T-helper 17 cell (primary cell): ENCODE results near the gene PDCD11. TPM values are rescaled to one million over a fixed set of nuclear protein-coding genes. Genes with fewer than 3 reads are reported as not detected.
A peak's percentile ranks its signal among the peaks of the same experiment; 100 is the strongest.

Experiments used
- ATAC-seq: fragments of 150-1000 bp; cut with Tn5 transposase; 2 replicates; pipeline ENCODE4 v1.10.0; 2021; ENCODE audit warnings: mild to moderate bottlenecking, moderate library complexity
- DNase-seq, 3 donors: peaks; one replicate each; pipeline versions ENCODE4 v3.0.0 to v3.0.0-alpha.2; 2020 to 2021
- H3K9me3 ChIP-seq: one replicate; pipeline ENCODE4 v1.7.0; 2013; ENCODE audit warnings: low read length, mild to moderate bottlenecking; ENCODE audit not compliant: control insufficient read depth, poor library complexity, severe bottlenecking
- H3K27ac Mint-ChIP-seq: one replicate; pipeline ENCODE4 v1.8.0; 2022; ENCODE audit warnings: mild to moderate bottlenecking, moderate library complexity, mixed read lengths
- H3K27me3 Mint-ChIP-seq: one replicate; pipeline ENCODE4 v1.8.0; 2022; ENCODE audit warnings: mixed read lengths
- H3K36me3 Mint-ChIP-seq: one replicate; pipeline ENCODE4 v1.8.0; 2022; ENCODE audit warnings: low read depth, mixed read lengths
- H3K4me1 Mint-ChIP-seq: one replicate; pipeline ENCODE4 v1.8.0; 2022; ENCODE audit warnings: mild to moderate bottlenecking, mixed read lengths
- H3K4me3 Mint-ChIP-seq: one replicate; pipeline ENCODE4 v1.8.0; 2022; ENCODE audit warnings: mild to moderate bottlenecking, moderate library complexity, mixed read lengths
- total RNA-seq, 4 donors: library from RNA in 2 of 4; stranded (reverse) in 2 of 4; gene quantifications; one replicate each; pipeline ENCODE4 v1.2.3 and lab custom pipeline; 2022 to 2026

PDCD11 gene
- total RNA-seq, 2 donors from 2014 or later: 18.7 to 29.7 TPM

DNA sequence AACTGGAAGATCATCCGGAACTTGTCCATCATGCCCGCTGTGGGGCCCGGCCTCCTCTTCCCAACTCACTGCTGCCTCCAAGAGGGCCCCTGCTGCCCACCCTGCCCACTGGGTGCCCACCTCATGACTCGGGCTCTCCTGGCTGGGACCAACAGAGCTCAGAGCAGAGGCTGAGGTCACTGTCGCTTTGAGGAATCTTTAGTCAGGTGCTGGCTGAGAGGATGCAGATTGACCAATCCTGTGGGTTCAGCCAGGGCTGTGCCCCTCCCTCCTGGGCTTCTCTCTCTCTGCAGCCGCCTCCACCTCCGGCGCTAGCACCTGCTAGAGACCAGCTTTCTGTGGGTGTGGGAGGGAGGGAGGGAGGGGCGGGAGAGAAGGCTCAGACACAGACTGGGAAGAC is 62.3 kb downstream of the PDCD11 start, which contains the start of gene CALHM1:
CALHM1 (minus strand) TSS at position 181 of the 400 bp plus-strand sequence; CDS start at position 32, 149 bp downstream.
- ATAC-seq: no peak

DNA sequence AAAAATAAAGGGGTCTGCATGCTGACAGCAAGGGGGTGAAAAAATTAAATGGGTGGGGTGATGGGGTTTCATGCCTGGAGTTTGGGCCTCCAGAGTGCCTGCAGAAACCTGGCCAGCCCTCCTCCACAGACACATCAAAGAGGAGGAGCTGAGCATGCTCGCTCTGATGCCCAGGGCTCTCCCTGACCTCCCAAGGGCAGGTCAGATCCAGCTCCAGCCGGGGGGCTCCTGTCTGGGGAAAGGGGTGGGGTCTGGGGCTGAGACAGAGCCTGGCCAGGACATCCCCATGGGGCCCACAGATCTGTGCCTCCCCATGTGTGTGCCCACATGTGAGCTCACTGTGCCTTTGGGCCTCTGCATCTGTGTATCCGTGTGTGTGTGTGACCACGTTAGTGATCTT is 63.2 kb downstream of the PDCD11 start:
- no peak for ATAC-seq
- no peak overlapping the region for H3K27ac Mint-ChIP-seq
- H3K4me3 Mint-ChIP-seq: peak overlapping the region; percentile 31
- H3K27me3 Mint-ChIP-seq: no peaks in the 10 kb centered on the region
- DNase-seq: no peak
- no peaks in the 10 kb centered on the region for H3K9me3 ChIP-seq
- peaks cover 11% of the 10 kb centered on the region for H3K4me1 Mint-ChIP-seq
- no peaks in the 10 kb centered on the region for H3K36me3 Mint-ChIP-seq

More for the DNA sequence above, 62.3 kb downstream of the PDCD11 start, which contains the start of gene CALHM1:
- Mint-ChIP-seq H3K4me3 (peak within 1 kb of the TSS; percentile 31), H3K27ac (no peak within 1 kb of the TSS), H3K27me3 (no peaks in the 10 kb centered on the region), H3K36me3 (no peaks in the 10 kb centered on the region), H3K4me1 (peaks cover 13% of the 10 kb centered on the region)
- no peak for DNase-seq
- no peaks in the 10 kb centered on the region for H3K9me3 ChIP-seq

DNA sequence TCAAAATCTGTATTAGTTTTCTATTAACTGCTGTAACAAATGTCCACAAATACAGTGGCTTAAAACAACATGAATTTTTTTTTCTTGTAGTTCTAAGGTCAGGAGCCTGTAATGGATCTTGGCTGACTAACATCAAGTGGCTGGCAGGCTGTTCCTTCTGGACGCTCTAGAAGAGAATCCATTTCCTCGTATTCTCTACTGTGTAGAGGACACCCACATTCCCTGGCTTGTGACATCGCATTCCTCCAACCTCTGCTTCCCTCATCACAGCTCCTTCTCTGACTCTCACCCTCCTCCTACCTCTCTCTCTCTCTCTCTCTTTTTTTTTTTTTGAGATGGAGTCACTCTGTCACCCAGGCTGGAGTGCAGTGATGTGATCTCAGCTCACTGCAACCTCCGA is 67.1 kb downstream of the PDCD11 start:
- Mint-ChIP-seq H3K4me1 (peaks cover 25% of the 10 kb centered on the region), H3K4me3 (no peak overlapping the region), H3K36me3 (no peaks in the 10 kb centered on the region), H3K27me3 (no peaks in the 10 kb centered on the region), H3K27ac (no peak overlapping the region)
- no peaks in the 10 kb centered on the region for H3K9me3 ChIP-seq
- DNase-seq (no peak), ATAC-seq (no peak)

DNA sequence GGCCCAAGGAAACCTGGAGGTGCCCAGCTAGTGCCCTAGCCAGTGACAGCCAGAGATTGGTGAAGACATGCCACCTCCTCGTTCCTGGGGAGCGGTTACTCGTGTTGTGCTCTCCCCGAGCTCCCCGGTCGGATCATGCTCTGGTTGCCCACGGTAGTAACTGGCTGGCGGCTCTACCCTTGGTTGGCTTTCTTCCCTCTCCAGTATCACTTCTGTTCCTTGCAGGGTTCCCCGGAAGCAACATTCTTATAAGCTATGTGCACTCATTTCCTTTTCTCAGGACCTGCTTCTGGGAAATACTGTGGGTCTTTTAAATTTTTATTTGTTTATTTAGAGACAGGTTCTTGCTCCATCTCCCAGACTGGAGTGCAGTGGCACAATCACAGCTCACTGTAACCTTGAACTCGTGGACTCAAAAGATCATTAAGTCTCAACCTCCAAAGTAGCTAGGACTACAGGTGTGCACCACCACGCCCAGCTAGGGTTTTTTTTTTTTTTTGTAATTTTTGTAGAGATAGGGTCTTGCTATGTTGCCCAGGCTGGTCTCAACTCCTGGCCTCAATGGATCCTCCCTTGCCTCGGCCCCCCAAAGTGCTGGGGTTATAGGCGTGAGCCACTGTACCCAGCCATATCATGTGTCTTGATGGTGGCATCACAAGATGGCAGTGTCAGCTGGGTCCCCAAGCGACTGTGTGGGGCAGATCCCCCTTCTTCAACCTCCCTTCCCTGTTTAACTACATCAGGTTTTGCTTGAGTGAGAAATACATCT is 69.2 kb downstream of the PDCD11 start:
- H3K27me3 Mint-ChIP-seq: no peaks in the 10 kb centered on the region
- H3K36me3 Mint-ChIP-seq: no peaks in the 10 kb centered on the region
- no peak overlapping the region for H3K27ac Mint-ChIP-seq
- no peak for DNase-seq
- ATAC-seq: no peak
- H3K9me3 ChIP-seq: no peaks in the 10 kb centered on the region
- peaks cover 25% of the 10 kb centered on the region for H3K4me1 Mint-ChIP-seq
- no peak overlapping the region for H3K4me3 Mint-ChIP-seq

DNA sequence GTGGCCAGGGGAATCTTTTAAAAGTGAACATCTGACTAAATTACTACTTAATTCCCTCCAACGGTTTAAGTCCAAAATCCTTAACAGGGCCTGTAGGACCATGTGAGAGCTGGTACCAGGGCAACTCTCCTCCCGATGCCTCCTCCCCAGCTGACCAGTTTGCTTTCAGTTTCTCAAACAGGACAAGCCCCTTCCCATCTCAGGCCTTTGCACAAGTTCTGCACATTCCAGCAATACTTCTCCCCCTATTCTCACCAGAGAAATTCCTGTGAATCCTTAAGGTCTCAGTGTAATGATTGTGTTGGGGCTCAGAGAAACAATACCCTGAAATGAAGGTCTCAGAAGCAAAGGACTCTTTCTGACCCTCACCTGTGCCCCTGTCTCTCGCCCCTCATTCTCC is 70.3 kb downstream of the PDCD11 start:
- Mint-ChIP-seq H3K4me1 (peaks cover 32% of the 10 kb centered on the region), H3K27ac (peak overlapping the region; percentile 4), H3K27me3 (no peaks in the 10 kb centered on the region), H3K36me3 (no peaks in the 10 kb centered on the region), H3K4me3 (no peak overlapping the region)
- H3K9me3 ChIP-seq: no peaks in the 10 kb centered on the region
- no peak for DNase-seq
- no peak for ATAC-seq

DNA sequence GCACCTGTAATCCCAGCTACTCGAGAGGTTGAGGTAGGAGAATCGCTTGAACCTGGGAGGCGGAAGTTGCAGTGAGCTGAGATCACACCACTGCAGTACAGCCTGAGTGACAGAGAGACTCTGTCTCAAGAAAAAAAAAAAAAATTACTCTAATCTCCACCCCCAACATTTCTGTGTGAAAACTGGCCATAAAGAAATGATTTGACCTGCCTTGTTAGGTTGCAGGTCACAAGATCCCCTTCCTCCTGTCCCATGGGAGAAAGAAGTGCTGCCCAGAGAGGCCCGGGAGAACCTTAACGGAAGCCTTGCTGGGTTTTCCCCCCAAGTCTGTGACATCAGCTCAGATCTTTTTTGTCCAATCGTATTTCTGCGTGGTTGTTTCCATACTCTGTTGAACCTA is 71.0 kb downstream of the PDCD11 start:
- ATAC-seq (no peak), DNase-seq (no peak)
- H3K9me3 ChIP-seq: no peaks in the 10 kb centered on the region
- no peak overlapping the region for H3K27ac Mint-ChIP-seq
- H3K4me3 Mint-ChIP-seq: no peak overlapping the region
- H3K27me3 Mint-ChIP-seq: no peaks in the 10 kb centered on the region
- H3K4me1 Mint-ChIP-seq: peaks cover 35% of the 10 kb centered on the region
- no peaks in the 10 kb centered on the region for H3K36me3 Mint-ChIP-seq

DNA sequence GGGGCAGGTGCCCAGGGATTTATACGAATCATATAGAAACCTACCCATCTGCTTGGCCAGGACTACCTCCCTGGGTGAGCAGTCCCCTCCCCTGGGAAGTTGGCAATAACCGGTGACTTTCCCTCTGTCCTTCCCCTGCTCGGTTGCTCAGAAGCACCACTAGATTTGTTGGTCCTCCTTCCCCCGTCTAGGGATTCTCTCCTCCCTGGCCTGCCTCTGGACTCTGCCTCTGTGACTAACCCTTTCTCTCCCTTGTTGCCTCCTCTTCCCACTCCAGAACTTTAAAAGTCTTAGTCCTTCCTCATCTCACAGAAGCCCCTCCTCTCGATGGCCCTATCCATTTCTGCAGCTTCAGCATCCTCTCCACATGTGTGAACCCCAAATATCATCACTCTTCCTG is 72.8 kb downstream of the PDCD11 start:
- no peak overlapping the region for H3K4me3 Mint-ChIP-seq
- DNase-seq: no peak
- H3K4me1 Mint-ChIP-seq: peaks cover 38% of the 10 kb centered on the region
- H3K27me3 Mint-ChIP-seq: no peaks in the 10 kb centered on the region
- H3K27ac Mint-ChIP-seq: peak overlapping the region; percentile 82
- H3K9me3 ChIP-seq: no peaks in the 10 kb centered on the region
- no peaks in the 10 kb centered on the region for H3K36me3 Mint-ChIP-seq
- ATAC-seq: no peak

DNA sequence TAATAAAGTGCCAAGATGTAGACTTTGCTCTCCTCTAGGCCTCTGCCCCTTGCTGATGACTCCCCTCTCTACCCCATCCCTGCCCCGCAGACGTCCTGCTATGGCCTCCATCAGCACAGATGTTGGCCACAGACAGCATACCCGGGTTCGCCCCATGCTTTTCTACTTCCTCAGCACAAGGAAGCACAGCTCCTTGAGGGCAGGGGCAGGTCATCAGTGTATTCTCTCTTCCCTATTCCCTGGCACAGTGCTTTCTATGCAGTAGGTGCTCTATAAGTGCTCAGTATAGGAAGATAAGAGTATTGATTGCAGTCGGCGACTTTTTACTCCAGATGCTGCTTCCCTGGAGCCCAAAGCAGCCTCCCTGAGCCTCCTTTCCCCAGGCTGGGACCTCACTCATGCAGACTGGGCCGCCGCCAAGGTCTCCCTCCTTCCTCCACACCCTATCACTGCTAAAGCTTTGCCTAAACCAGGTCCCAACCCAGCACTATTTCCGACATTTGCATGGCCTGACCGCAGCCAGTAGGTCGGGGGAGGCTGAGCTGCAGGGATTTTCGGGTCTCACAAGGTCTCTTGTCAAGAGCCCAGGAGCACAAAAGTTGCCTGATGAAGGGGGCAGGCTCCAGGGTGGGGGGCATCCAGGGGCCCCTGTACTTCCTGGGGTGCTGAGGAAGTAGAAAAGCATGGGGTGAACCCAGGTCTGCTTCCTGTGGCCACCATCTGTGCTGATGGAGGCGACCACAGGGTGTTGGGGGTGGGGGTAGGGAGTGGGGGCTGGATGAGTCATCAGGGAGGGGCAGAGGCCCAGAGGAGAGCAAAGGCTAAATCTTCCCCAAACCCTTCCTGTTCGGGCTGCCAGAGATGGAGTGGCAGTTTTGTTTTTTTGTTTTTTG is 74.6 kb downstream of the PDCD11 start:
- ATAC-seq (peak; percentile 89), DNase-seq (peak; percentile 29 to 61 (median 40))
- H3K36me3 Mint-ChIP-seq: no peaks in the 10 kb centered on the region
- peaks cover 42% of the 10 kb centered on the region for H3K4me1 Mint-ChIP-seq
- H3K27ac Mint-ChIP-seq: peak overlapping the region; percentile 82
- no peaks in the 10 kb centered on the region for H3K9me3 ChIP-seq
- no peaks in the 10 kb centered on the region for H3K27me3 Mint-ChIP-seq
- peak overlapping the region; percentile 83 for H3K4me3 Mint-ChIP-seq

DNA sequence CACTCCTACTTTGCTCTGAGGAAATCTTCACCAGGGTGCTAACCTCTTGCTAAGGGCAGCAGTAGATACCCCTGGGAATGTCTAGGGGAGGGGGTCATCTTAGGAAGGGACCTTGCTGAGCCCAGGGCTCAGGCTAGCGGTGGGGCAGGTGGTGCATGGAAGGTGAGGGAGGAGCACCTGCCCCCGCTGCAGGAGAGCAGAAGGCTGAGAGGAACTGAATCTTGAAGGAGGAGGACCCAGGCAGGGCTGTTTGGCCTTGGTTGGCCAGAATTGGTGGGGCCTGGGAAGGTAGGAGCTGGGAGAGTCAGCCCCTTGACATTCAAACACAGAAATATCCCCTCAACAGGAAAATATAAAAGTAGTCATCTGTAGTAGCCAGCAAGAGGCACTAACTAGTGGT is 75.6 kb downstream of the PDCD11 start:
- no peak for DNase-seq
- H3K4me1 Mint-ChIP-seq: peaks cover 38% of the 10 kb centered on the region

DNA sequence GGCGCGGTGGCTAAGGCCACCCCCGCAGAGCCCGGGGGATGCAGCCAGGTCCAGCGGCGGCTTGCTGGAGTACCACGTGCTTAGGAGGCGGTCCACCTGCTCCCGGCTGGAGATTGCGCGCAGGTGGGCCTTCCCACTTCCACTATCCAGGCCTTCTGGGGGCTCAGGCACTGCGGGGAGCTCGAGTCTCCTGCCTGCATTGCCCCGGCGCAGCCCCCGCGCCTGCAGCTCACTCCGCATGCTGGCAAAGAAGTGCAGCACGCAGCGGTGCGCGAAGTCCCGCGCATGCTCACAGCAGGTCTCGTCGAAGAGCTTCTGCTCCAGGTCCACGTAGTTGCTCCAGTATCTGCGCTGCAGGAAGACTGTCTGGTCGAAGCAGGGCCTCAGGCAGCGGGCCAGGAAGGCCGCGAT is 76.8 kb downstream of the PDCD11 start:
- Mint-ChIP-seq H3K27ac (no peak overlapping the region), H3K36me3 (no peaks in the 10 kb centered on the region), H3K27me3 (no peaks in the 10 kb centered on the region), H3K4me3 (no peak overlapping the region), H3K4me1 (peaks cover 27% of the 10 kb centered on the region)
- DNase-seq (no peak), ATAC-seq (no peak)
- H3K9me3 ChIP-seq: no peaks in the 10 kb centered on the region

More for the DNA sequence above, 75.6 kb downstream of the PDCD11 start:
- no peak for ATAC-seq
- no peaks in the 10 kb centered on the region for H3K9me3 ChIP-seq
- no peaks in the 10 kb centered on the region for H3K36me3 Mint-ChIP-seq
- H3K27me3 Mint-ChIP-seq: no peaks in the 10 kb centered on the region
- peak overlapping the region; percentile 82 for H3K27ac Mint-ChIP-seq
- peak overlapping the region; percentile 83 for H3K4me3 Mint-ChIP-seq

DNA sequence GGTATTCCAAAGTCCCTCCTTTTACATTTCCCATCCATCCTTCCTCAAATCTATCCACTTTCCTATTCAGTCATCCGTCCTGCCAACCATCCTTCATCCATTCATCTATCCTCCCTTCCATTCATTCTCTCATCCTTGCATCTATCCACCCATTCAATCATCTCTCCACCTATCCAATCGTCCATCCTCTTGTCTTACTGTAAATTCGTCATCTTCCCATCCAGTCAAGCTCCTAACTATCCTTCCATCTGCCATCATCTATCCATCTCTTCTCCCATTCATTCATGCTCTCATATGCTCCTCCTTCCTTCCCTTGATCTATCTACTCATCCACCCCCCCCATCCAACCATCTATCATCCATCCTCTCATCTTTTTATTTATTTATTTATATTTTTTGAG is 77.7 kb downstream of the PDCD11 start:
- ATAC-seq (no peak), DNase-seq (no peak)
- H3K4me3 Mint-ChIP-seq: no peak overlapping the region
- no peaks in the 10 kb centered on the region for H3K9me3 ChIP-seq
- peaks cover 27% of the 10 kb centered on the region for H3K4me1 Mint-ChIP-seq
- H3K27me3 Mint-ChIP-seq: no peaks in the 10 kb centered on the region
- no peaks in the 10 kb centered on the region for H3K36me3 Mint-ChIP-seq
- H3K27ac Mint-ChIP-seq: peak overlapping the region; percentile 8

DNA sequence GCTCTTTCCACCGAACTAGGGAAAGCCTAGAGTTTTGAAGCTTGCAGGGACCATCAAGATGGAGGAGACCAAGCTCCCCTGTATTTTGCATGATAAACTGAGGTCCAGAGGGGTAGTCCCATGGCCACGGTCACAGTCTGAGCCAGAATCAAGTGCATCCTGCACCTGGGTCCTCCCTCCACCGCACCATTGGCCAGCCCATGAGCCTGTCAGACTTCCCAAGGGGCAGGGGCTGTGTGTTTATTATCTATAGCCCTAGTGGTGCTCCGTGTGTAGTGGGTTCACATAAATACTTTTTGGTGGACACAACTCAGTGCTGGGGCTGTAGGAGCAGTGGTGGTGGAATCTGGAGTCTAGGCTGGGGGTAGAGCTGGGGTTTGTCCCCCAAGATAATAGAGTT is 79.0 kb downstream of the PDCD11 start:
- no peaks in the 10 kb centered on the region for H3K27me3 Mint-ChIP-seq
- no peaks in the 10 kb centered on the region for H3K36me3 Mint-ChIP-seq
- H3K9me3 ChIP-seq: no peaks in the 10 kb centered on the region
- DNase-seq (no peak), ATAC-seq (no peak)
- H3K27ac Mint-ChIP-seq: no peak overlapping the region
- no peak overlapping the region for H3K4me3 Mint-ChIP-seq
- peaks cover 23% of the 10 kb centered on the region for H3K4me1 Mint-ChIP-seq

DNA sequence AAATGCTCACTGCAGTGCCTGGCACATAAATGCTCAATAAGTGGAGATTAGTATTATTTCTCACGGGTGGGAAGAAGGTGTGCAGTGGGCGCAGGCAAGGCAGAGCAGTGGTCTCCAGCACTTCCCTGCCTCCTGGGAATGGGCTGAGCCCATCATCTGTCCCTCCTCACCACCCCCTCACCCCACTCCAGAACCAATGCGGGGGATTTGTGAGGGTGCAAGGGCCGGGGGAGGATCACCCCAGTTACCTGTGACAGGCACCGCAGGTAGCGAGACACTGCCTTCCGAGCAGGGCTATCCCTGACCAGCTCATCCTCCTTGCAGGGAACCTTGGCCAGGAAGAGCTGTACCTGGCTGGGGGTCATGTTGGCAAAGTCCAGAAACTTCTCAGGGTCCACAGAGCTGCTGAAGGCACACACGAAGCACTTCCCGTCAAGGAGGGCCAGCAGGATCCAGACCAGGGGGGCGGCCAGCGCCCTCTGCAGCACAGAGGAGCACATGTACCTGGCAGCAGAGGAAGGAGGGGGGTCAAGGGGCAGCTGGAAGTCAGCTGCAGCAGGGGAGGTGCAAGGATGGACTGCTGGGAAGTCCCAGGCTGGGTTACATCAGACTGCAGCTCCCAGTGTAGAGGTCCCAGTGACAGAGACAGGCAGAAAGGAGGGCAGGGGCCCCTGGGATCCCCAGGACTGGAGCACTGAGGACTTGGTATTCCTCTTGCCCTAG is 79.8 kb downstream of the PDCD11 start:
- DNase-seq: no peak
- ATAC-seq: peak; percentile 44
- no peaks in the 10 kb centered on the region for H3K9me3 ChIP-seq
- H3K36me3 Mint-ChIP-seq: no peaks in the 10 kb centered on the region
- no peaks in the 10 kb centered on the region for H3K27me3 Mint-ChIP-seq
- no peak overlapping the region for H3K27ac Mint-ChIP-seq
- no peak overlapping the region for H3K4me3 Mint-ChIP-seq
- peaks cover 15% of the 10 kb centered on the region for H3K4me1 Mint-ChIP-seq
